NCI-H2227 (cell line): ENCODE measurements around the gene DNASE1L2.
"Not testable (repeated sequence)": the region's sequence is repeated elsewhere in the genome, so short reads cannot be mapped to it uniquely, and the experiment has no call there.

Experiments used
- DNase-seq: peaks from one replicate; lab custom pipeline; 2025; ENCODE audit not compliant: unreplicated experiment; lab: John Stamatoyannopoulos, UW

DNASE1L2 gene

GRCh38 chr16:2203119-2203688 lies 33.0 kb upstream of the DNASE1L2 start:
- DNase-seq = not testable (repeated sequence)

- no peak for DNase-seq
Observed at GRCh38 chr16:2204416-2205103, 31.7 kb upstream of the DNASE1L2 start.

GRCh38 chr16:2205104-2205966 lies 30.9 kb upstream of the DNASE1L2 start, which contains the start of gene MLST8:
Gene MLST8, plus strand, starts transcription at chr16:2205454. Its CDS starts 632 bp downstream, at chr16:2206086.
- DNase-seq = peak; percentile 92

GRCh38 chr16:2205967-2206313 lies 30.3 kb upstream of the DNASE1L2 start:
- DNase-seq = no peak

GRCh38 chr16:2206420-2206779 lies 29.8 kb upstream of the DNASE1L2 start:
- no peak for DNase-seq

GRCh38 chr16:2206780-2207433 lies 29.3 kb upstream of the DNASE1L2 start:
- DNase-seq = no peak

- no peak for DNase-seq
Observed at GRCh38 chr16:2207872-2208271, 28.4 kb upstream of the DNASE1L2 start.

GRCh38 chr16:2208308-2208707 lies 27.9 kb upstream of the DNASE1L2 start:
- peak; percentile 28 for DNase-seq

- DNase-seq = no peak
Observed at GRCh38 chr16:2208772-2209171, 27.5 kb upstream of the DNASE1L2 start.

GRCh38 chr16:2209258-2210008 lies 26.8 kb upstream of the DNASE1L2 start:
- DNase-seq = no peak

- DNase-seq = no peak
Observed at GRCh38 chr16:2210009-2210332, 26.3 kb upstream of the DNASE1L2 start.

- DNase-seq = no peak
Observed at GRCh38 chr16:2210386-2211365, 25.6 kb upstream of the DNASE1L2 start, which contains the start of gene BRICD5. Gene BRICD5, minus strand, starts transcription at chr16:2210863. Its CDS starts 30 bp downstream, at chr16:2210833.

- DNase-seq = no peak
Observed at GRCh38 chr16:2211923-2212347, 24.3 kb upstream of the DNASE1L2 start.

GRCh38 chr16:2212362-2213324 lies 23.6 kb upstream of the DNASE1L2 start:
- no peak for DNase-seq

GRCh38 chr16:2213817-2214718 lies 22.2 kb upstream of the DNASE1L2 start:
- no peak for DNase-seq

GRCh38 chr16:2214719-2214968 lies 21.6 kb upstream of the DNASE1L2 start, which contains the start of gene PGP:
Gene PGP, minus strand, starts transcription at chr16:2214840. Its CDS starts 63 bp downstream, at chr16:2214777.
- no peak for DNase-seq

- no peak for DNase-seq
Observed at GRCh38 chr16:2216330-2216729, 19.9 kb upstream of the DNASE1L2 start.
